HL-60 (cell line): ENCODE data around the gene WDR27.

ENCODE experiments used
- GABPA ChIP-seq: IDR thresholded peaks from 2 replicates; pipeline ENCODE4 v1.6.1; 2012; ENCODE audit warnings: low read depth
- POLR2AphosphoS5 ChIP-seq: IDR thresholded peaks from 2 replicates; pipeline ENCODE4 v1.6.1; 2012; ENCODE audit warnings: low read depth
- SPI1 ChIP-seq: IDR thresholded peaks from 2 replicates; pipeline ENCODE4 v1.6.1; 2012; ENCODE audit warnings: low read depth, mild to moderate bottlenecking, borderline replicate concordance
- TF ChIP-seq, protein P1 (sequence below): IDR thresholded peaks from one replicate; pipeline ENCODE4 v1.5.1; 2011; ENCODE audit warnings: low read length, control low read depth, inconsistent platforms; ENCODE audit not compliant: insufficient read depth
- TF ChIP-seq, protein P2 (sequence below): IDR thresholded peaks from 2 replicates; pipeline ENCODE4 v1.6.1; 2012; ENCODE audit warnings: low read depth; ENCODE audit not compliant: insufficient replicate concordance

DNA sequence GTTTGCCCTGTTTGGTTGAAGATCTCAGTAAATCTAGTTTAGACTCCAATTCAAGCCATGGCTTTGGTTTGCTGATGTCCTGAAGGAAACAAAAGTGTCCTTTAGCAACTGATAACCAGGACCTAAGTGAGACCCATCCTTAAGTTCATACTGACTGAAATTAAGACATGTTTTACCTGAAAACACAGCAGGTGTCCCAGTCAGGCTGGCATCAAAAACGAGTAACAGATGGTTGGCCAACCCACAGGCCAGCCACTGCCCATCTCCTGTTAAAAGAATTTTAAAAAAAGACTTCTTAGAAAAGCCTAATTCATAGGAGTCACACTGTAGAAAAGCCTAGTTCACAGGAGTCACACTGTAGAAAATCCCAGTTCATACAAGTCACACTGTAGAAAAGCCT, 58.3 kb downstream of the WDR27 start:
- TF ChIP-seq, protein P1, sequence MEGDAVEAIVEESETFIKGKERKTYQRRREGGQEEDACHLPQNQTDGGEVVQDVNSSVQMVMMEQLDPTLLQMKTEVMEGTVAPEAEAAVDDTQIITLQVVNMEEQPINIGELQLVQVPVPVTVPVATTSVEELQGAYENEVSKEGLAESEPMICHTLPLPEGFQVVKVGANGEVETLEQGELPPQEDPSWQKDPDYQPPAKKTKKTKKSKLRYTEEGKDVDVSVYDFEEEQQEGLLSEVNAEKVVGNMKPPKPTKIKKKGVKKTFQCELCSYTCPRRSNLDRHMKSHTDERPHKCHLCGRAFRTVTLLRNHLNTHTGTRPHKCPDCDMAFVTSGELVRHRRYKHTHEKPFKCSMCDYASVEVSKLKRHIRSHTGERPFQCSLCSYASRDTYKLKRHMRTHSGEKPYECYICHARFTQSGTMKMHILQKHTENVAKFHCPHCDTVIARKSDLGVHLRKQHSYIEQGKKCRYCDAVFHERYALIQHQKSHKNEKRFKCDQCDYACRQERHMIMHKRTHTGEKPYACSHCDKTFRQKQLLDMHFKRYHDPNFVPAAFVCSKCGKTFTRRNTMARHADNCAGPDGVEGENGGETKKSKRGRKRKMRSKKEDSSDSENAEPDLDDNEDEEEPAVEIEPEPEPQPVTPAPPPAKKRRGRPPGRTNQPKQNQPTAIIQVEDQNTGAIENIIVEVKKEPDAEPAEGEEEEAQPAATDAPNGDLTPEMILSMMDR, result no peak
- TF ChIP-seq POLR2AphosphoS5 (no peak), GABPA (no peak), SPI1 (no peak)
- TF ChIP-seq, protein P2, sequence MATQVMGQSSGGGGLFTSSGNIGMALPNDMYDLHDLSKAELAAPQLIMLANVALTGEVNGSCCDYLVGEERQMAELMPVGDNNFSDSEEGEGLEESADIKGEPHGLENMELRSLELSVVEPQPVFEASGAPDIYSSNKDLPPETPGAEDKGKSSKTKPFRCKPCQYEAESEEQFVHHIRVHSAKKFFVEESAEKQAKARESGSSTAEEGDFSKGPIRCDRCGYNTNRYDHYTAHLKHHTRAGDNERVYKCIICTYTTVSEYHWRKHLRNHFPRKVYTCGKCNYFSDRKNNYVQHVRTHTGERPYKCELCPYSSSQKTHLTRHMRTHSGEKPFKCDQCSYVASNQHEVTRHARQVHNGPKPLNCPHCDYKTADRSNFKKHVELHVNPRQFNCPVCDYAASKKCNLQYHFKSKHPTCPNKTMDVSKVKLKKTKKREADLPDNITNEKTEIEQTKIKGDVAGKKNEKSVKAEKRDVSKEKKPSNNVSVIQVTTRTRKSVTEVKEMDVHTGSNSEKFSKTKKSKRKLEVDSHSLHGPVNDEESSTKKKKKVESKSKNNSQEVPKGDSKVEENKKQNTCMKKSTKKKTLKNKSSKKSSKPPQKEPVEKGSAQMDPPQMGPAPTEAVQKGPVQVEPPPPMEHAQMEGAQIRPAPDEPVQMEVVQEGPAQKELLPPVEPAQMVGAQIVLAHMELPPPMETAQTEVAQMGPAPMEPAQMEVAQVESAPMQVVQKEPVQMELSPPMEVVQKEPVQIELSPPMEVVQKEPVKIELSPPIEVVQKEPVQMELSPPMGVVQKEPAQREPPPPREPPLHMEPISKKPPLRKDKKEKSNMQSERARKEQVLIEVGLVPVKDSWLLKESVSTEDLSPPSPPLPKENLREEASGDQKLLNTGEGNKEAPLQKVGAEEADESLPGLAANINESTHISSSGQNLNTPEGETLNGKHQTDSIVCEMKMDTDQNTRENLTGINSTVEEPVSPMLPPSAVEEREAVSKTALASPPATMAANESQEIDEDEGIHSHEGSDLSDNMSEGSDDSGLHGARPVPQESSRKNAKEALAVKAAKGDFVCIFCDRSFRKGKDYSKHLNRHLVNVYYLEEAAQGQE, result no peak
